ENCODE measurements around the gene THADA.

The THADA gene

GRCh38 chr2:43622931-43623451 is 27.2 kb upstream of the THADA start:
- Histone ChIP-seq H3K9ac (ENCODE audit: low read length) (no peak overlapping the region), H3K27ac (ENCODE audit: low read depth, low read length) (no peak overlapping the region), H3K4me3 (ENCODE audit: low read depth, low read length) (no peak overlapping the region), H3K4me1 (ENCODE audit: control insufficient read depth, insufficient read depth, low read length) (no peaks in the 10 kb centered on the region), H3K36me3 (ENCODE audit: control insufficient read depth, insufficient read depth, low read length) (no peaks in the 10 kb centered on the region), H3K27me3 (ENCODE audit: control insufficient read depth, insufficient read depth, low read length) (no peaks in the 10 kb centered on the region), H3K9me3 (ENCODE audit: control insufficient read depth, insufficient read depth, low read depth, low read length) (no peaks in the 10 kb centered on the region)

GRCh38 chr2:43619511-43619910 is 23.7 kb upstream of the THADA start:
- Histone ChIP-seq H3K9me3 (ENCODE audit: control insufficient read depth, insufficient read depth, low read depth, low read length) (no peaks in the 10 kb centered on the region), H3K36me3 (ENCODE audit: control insufficient read depth, insufficient read depth, low read length) (no peaks in the 10 kb centered on the region), H3K27me3 (ENCODE audit: control insufficient read depth, insufficient read depth, low read length) (no peaks in the 10 kb centered on the region), H3K9ac (ENCODE audit: low read length) (no peak overlapping the region), H3K4me1 (ENCODE audit: control insufficient read depth, insufficient read depth, low read length) (no peaks in the 10 kb centered on the region), H3K27ac (ENCODE audit: low read depth, low read length) (no peak overlapping the region), H3K4me3 (ENCODE audit: low read depth, low read length) (no peak overlapping the region)

GRCh38 chr2:43616967-43617680 is 21.3 kb upstream of the THADA start:
- no peaks in the 10 kb centered on the region for H3K9me3 ChIP-seq (ENCODE audit: control insufficient read depth, insufficient read depth, low read depth, low read length)
- no peaks in the 10 kb centered on the region for H3K36me3 ChIP-seq (ENCODE audit: control insufficient read depth, insufficient read depth, low read length)
- no peak overlapping the region for H3K9ac ChIP-seq (ENCODE audit: low read length)
- no peaks in the 10 kb centered on the region for H3K27me3 ChIP-seq (ENCODE audit: control insufficient read depth, insufficient read depth, low read length)
- H3K4me3 ChIP-seq (ENCODE audit: low read depth, low read length), result no peak overlapping the region
- H3K27ac ChIP-seq (ENCODE audit: low read depth, low read length), result no peak overlapping the region
- peaks cover 3% of the 10 kb centered on the region for H3K4me1 ChIP-seq (ENCODE audit: control insufficient read depth, insufficient read depth, low read length)

- Histone ChIP-seq H3K36me3 (ENCODE audit: control insufficient read depth, insufficient read depth, low read length) (no peaks in the 10 kb centered on the region), H3K9me3 (ENCODE audit: control insufficient read depth, insufficient read depth, low read depth, low read length) (no peaks in the 10 kb centered on the region), H3K4me3 (ENCODE audit: low read depth, low read length) (no peak overlapping the region), H3K27ac (ENCODE audit: low read depth, low read length) (no peak overlapping the region), H3K9ac (ENCODE audit: low read length) (no peak overlapping the region), H3K27me3 (ENCODE audit: control insufficient read depth, insufficient read depth, low read length) (no peaks in the 10 kb centered on the region), H3K4me1 (ENCODE audit: control insufficient read depth, insufficient read depth, low read length) (peaks cover 8% of the 10 kb centered on the region)
Observed at GRCh38 chr2:43612944-43613343, 17.1 kb upstream of the THADA start.

DNA sequence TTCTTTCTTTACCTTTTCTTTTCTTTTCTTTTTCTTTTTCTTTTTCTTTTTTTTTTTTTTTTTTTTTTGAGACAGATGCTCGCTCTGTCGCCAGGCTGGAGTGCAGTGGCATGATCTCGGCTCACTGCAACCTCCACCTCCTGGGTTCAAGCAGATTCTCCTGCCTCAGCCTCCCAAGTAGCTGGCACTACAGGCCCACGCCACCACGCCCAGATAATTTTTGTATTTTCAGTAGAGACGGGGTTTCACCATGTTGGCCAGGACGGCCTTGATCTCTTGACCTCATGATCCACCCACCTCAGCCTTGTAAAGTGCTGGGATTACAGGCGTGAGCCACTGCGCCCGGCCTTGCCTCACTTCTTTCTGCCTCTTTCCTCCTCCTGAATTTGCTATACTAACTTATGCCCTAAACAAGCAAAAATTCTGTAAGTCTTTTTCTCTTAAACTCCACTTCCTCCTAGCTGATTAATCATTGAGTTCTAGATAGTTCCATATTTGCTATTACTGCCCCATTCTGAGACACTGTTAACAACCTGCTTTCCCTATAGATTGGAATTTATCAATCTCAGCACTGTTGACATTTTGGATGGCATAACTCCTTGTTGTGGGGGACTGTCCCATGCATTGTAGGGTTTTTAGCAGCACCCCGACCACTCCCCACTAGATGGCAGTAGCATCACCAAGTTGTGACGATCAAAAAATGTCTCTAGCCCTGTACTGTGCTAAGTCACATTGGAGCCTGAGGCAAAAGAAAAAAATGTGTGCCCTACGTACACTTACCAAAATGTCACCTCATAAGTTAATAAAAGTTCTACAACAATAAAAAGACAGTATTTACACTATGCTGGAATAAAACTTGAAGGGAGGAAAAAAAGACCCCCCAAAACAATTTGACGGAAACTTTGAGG is 16.4 kb upstream of the THADA start:
- Histone ChIP-seq H3K9me3 (ENCODE audit: control insufficient read depth, insufficient read depth, low read depth, low read length) (no peaks in the 10 kb centered on the region), H3K4me3 (ENCODE audit: low read depth, low read length) (no peak overlapping the region), H3K27ac (ENCODE audit: low read depth, low read length) (no peak overlapping the region), H3K36me3 (ENCODE audit: control insufficient read depth, insufficient read depth, low read length) (no peaks in the 10 kb centered on the region), H3K4me1 (ENCODE audit: control insufficient read depth, insufficient read depth, low read length) (peaks cover 8% of the 10 kb centered on the region), H3K27me3 (ENCODE audit: control insufficient read depth, insufficient read depth, low read length) (no peaks in the 10 kb centered on the region), H3K9ac (ENCODE audit: low read length) (no peak overlapping the region)

DNA sequence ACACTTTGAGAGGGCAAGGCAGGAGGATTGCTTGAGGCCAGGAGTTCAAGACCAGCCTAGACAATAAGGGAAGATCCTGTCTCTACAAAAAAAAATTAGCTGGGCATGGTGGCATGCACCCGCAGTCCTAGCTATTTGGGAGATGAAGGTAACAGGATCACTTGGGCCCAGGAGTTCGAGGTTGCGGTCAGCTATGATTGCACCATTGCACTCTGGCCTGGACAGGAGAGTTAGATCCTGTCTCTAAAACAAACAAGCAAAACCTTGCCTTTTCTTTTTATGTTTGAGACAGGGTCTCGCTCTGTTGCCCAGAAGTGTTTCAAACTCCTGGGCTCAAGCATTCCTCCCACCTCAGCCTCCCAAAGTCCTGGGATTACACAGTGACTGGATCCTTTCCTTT is 14.5 kb upstream of the THADA start:
- Histone ChIP-seq H3K27me3 (ENCODE audit: control insufficient read depth, insufficient read depth, low read length) (no peaks in the 10 kb centered on the region), H3K9ac (ENCODE audit: low read length) (no peak overlapping the region), H3K27ac (ENCODE audit: low read depth, low read length) (no peak overlapping the region), H3K36me3 (ENCODE audit: control insufficient read depth, insufficient read depth, low read length) (no peaks in the 10 kb centered on the region), H3K4me3 (ENCODE audit: low read depth, low read length) (no peak overlapping the region), H3K4me1 (ENCODE audit: control insufficient read depth, insufficient read depth, low read length) (peaks cover 12% of the 10 kb centered on the region), H3K9me3 (ENCODE audit: control insufficient read depth, insufficient read depth, low read depth, low read length) (no peaks in the 10 kb centered on the region)

DNA sequence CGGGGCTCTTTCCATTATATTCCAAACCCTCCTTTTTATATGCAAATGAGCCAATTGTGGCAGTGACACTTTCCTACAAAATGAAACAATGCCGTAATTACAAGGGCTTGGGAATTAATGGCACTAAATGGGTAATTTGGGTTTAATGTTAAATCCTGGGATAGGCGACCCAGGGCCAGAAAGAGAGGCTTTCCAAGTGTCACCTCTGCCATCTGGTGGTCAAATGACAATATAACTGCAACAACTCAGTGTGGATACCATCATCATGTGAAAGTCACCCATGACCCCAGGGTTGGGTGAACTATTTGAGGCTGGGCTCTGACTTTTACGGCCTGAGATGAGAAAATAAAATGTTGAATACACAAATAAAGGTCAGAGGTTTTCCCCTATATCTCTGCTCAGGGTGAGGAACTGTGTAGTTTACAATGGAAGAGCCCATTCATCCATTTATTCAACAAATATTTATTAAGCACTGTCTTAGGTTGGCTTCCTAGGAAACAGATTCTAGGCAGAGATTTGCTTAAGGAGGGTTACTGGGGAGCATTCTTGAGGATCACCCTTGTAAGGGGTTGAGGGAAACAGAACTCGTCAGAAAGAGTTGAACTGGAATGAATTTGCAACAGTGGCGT is 13.6 kb upstream of the THADA start:
- Histone ChIP-seq H3K9ac (ENCODE audit: low read length) (no peak overlapping the region), H3K27me3 (ENCODE audit: control insufficient read depth, insufficient read depth, low read length) (no peaks in the 10 kb centered on the region), H3K9me3 (ENCODE audit: control insufficient read depth, insufficient read depth, low read depth, low read length) (no peaks in the 10 kb centered on the region)

DNA sequence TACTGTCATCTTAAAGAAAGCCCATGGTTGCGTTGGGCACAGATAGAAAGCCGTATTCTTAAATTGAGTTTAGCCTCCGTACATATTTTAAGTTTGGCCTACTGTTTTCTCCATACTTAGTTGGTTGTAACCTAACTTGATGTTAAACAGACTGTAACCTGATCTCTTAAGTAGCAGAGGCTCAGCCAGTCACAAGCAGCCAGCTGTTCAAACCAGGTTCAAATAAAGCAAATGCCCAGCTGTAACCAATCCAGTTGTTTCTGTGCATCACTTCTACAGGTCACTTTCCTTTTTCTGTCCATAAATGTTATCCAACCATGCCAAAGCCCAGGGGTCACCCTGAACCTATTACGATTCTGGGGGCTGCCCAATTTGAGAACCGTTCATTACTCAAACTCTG is 10.0 kb upstream of the THADA start:
- Histone ChIP-seq H3K9ac (ENCODE audit: low read length) (no peak overlapping the region), H3K4me3 (ENCODE audit: low read depth, low read length) (no peak overlapping the region), H3K9me3 (ENCODE audit: control insufficient read depth, insufficient read depth, low read depth, low read length) (no peaks in the 10 kb centered on the region), H3K36me3 (ENCODE audit: control insufficient read depth, insufficient read depth, low read length) (no peaks in the 10 kb centered on the region), H3K4me1 (ENCODE audit: control insufficient read depth, insufficient read depth, low read length) (peaks cover 9% of the 10 kb centered on the region; the same call in 1 of the 2 replicates), H3K27me3 (ENCODE audit: control insufficient read depth, insufficient read depth, low read length) (no peaks in the 10 kb centered on the region), H3K27ac (ENCODE audit: low read depth, low read length) (no peak overlapping the region)

More for the DNA sequence above, 13.6 kb upstream of the THADA start:
- H3K4me1 ChIP-seq (ENCODE audit: control insufficient read depth, insufficient read depth, low read length), result peaks cover 12% of the 10 kb centered on the region
- no peak overlapping the region for H3K4me3 ChIP-seq (ENCODE audit: low read depth, low read length)
- no peak overlapping the region for H3K27ac ChIP-seq (ENCODE audit: low read depth, low read length)
- no peaks in the 10 kb centered on the region for H3K36me3 ChIP-seq (ENCODE audit: control insufficient read depth, insufficient read depth, low read length)

DNA sequence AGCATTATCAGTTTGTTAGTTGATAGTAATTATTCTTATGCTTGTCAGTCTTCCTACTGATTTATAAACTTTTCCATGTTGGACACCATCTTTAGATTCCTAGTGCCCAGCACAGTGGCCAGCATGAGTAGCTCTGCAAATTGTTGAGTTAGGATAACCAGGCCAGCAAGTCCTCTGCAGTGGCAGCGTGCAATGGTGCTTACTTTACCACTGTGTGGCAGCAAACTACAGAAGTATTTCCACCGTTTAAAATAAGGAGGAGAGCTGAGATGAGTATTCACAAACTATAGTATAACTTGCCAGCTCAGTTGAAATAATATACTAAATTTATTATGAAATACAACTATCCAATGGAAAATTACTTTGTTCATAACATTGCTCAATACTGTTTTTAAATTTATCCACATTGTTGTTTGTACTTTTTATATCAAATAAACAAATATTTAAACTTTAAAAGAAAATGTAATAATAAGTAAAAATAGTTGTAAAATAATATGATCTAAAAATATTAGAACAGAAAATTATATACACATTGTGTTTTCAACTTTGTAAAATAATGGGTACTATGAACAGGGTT is 9.3 kb upstream of the THADA start:
- H3K27ac ChIP-seq (ENCODE audit: low read depth, low read length), result no peak overlapping the region
- peaks cover 9% of the 10 kb centered on the region; the same call in 1 of the 2 replicates for H3K4me1 ChIP-seq (ENCODE audit: control insufficient read depth, insufficient read depth, low read length)
- no peak overlapping the region for H3K4me3 ChIP-seq (ENCODE audit: low read depth, low read length)
- no peaks in the 10 kb centered on the region for H3K36me3 ChIP-seq (ENCODE audit: control insufficient read depth, insufficient read depth, low read length)
- H3K27me3 ChIP-seq (ENCODE audit: control insufficient read depth, insufficient read depth, low read length), result no peaks in the 10 kb centered on the region
- no peak overlapping the region for H3K9ac ChIP-seq (ENCODE audit: low read length)
- H3K9me3 ChIP-seq (ENCODE audit: control insufficient read depth, insufficient read depth, low read depth, low read length), result no peaks in the 10 kb centered on the region

- Histone ChIP-seq H3K36me3 (ENCODE audit: control insufficient read depth, insufficient read depth, low read length) (no peaks in the 10 kb centered on the region), H3K27ac (ENCODE audit: low read depth, low read length) (no peak overlapping the region), H3K9ac (ENCODE audit: low read length) (no peak overlapping the region), H3K4me1 (ENCODE audit: control insufficient read depth, insufficient read depth, low read length) (peaks cover 9% of the 10 kb centered on the region; the same call in 1 of the 2 replicates), H3K9me3 (ENCODE audit: control insufficient read depth, insufficient read depth, low read depth, low read length) (no peaks in the 10 kb centered on the region), H3K4me3 (ENCODE audit: low read depth, low read length) (no peak overlapping the region), H3K27me3 (ENCODE audit: control insufficient read depth, insufficient read depth, low read length) (no peaks in the 10 kb centered on the region)
Observed at GRCh38 chr2:43604674-43605073, 8.8 kb upstream of the THADA start.
